SH-SY5Y (cell line): ENCODE results near the gene RFTN1.

Experiments used
- GATA2 ChIP-seq: IDR thresholded peaks from 2 replicates; pipeline ENCODE4 v1.6.1; 2011; ENCODE audit warnings: mild to moderate bottlenecking, low read depth, low read length
- GATA3 ChIP-seq: IDR thresholded peaks from 2 replicates; pipeline ENCODE4 v1.6.1; 2011; ENCODE audit warnings: low read depth, mild to moderate bottlenecking, low read length, moderate library complexity

- no peak for TF ChIP-seq GATA2
- TF ChIP-seq GATA3: no peak
Measured at GRCh38 chr3:16361087-16361486, 152.4 kb downstream of the RFTN1 start.
